IPS-NIHi7 (cell line): Measurements from ENCODE around the gene COL13A1.

Source experiments
- DNase-seq: peaks from one replicate; pipeline ENCODE4 v3.0.0; 2012; ENCODE audit warnings: mixed read lengths; ENCODE audit errors: extremely low spot score

COL13A1 gene

GRCh38 chr10:69866688-69867461 is 65.2 kb downstream of the COL13A1 start:
- DNase-seq: peak; percentile 65

DNA sequence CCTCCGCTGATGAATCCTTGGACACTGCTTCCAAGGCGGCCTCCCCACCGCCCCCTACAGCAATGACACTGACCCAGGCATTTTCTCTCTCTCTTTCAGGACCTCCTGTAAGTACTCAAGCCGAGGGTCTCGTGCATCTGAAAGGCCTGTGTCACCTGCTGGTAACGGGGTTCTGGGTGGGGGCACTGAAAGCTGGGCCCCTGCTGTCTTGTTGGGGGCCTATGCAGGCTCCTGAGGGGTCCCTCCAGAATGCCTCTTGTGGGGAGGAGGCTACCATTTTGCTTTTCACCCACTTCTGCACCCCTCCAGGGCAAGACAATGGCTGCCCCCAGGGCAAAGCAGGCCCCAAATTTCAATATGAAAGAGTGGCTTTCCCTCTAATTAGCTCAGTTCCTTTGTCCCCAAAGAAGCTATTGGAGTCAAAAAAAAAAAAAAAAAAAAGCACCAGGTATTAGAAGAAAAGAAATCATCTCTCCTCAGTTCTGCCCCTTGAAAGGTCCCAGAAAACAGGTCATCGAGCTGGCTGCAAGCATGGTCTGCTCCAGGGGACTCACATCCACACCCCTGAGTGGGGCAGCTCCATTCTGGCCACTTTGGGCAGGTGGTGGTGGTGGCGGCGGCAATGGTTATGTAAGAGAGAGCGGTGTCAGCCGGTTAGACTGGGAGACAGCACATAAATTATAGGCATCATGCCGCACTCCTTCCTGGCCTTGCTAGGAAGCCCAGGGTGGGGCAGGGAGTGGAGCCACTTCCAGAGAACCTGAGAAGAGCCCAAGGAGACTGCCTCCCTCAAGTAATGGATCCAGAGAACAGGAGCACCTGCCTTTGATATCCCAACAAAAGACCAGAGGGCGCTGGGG is 66.2 kb downstream of the COL13A1 start:
- peak; percentile 46 for DNase-seq

DNA sequence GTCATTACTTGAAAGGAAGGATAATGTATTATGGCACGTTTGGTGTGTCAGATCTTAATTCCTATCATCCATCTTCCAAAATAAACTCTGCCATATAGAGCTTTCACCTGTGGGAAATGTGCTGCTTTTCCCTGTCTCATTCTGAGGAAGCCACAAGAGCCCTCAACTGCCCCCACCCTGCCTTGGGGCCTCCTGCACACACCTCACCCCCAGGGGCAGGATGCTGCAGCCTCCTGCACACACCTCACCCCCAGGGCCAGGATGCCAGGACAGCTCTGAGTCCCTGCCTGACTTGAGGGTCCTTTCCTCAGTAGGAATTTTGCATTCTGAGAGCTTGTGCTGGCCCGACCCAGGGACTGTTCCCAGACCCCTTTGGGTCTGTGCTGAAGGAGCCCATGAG is 67.1 kb downstream of the COL13A1 start:
- DNase-seq: no peak

GRCh38 chr10:69869291-69869961 is 67.7 kb downstream of the COL13A1 start:
- no peak for DNase-seq

DNA sequence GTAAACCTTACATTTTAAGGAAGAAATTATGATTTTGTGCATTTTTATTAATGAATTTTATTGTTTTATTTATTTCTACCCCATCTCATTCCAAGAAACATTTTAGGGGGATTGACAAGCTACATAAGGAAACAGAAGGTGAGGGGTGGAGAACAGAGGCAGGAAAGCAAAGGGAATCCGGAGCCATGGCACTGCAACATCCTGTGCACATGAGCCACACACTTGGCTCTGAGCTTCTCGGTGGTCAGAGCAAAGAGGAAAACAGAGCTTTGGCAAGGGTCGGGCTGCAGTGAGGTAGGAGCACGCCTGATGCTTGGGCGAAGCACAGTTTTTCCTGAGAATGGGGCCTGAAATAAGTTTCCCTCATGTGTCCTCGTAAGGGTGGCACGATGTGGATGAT is 68.9 kb downstream of the COL13A1 start:
- DNase-seq: no peak

DNA sequence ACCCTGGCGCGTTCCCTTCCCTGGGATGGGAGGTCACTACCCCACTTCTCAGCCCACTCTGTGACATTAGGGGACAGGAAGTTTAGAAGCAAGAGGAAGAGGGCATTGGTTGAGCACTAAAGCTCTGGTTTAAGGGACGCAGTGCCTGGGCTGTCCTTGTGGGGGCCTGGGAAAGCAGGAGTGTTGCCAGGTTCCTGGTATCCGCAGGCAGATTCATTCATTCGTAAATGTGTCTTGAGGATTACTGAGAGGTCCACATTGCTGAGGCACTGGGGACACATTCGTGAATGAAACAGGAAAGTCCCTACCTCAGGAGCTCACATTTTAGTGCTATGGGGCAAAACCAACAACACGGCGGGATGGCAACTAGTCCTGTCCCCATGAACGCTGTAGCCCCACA is 69.4 kb downstream of the COL13A1 start:
- DNase-seq: peak; percentile 51

- DNase-seq: no peak
Observed at GRCh38 chr10:69872323-69872722, 70.6 kb downstream of the COL13A1 start.

- DNase-seq: no peak
Observed at GRCh38 chr10:69873135-69873639, 71.5 kb downstream of the COL13A1 start.

DNA sequence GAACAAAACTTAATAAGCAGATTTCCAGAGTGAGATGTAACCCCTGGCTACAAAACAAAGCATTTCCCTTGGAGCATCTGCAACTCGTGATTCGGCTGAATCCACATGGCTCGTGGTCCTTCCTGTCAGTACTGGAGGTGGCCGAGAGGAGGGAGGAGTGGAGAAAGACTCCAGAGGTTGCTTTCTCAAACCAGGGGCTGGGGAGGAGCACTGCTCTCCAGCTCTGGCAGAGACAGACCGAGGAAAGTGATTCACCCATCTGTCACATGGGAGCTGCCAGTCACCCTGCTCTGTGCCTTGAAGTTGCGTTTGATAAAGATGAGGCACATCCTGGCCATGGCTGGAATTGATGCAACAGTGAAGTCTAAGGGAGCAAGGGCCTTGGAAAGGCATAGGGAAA is 72.7 kb downstream of the COL13A1 start:
- DNase-seq: no peak

DNA sequence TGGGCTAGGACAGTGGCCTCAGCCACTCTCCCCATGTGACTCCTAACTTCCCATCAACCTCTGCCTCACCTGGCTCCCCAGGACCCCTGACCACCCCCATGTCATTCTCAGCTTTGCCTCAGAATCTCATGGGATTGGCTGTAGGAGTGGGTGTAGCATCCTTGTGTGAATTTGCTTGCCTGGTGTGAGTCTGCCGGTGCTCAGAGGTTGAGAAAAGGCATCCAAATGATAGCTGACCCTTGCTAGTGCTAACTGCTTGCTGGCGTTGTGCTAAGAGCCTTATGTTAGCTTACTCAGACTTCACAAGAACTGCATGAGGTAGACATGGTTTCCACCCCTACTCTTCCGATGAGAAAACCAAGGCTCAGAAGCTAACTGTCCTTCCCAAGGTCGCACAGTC is 74.2 kb downstream of the COL13A1 start:
- no peak for DNase-seq

GRCh38 chr10:69876286-69876685 is 74.6 kb downstream of the COL13A1 start:
- DNase-seq: no peak

- DNase-seq: no peak
Observed at GRCh38 chr10:69876931-69877330, 75.2 kb downstream of the COL13A1 start.

DNA sequence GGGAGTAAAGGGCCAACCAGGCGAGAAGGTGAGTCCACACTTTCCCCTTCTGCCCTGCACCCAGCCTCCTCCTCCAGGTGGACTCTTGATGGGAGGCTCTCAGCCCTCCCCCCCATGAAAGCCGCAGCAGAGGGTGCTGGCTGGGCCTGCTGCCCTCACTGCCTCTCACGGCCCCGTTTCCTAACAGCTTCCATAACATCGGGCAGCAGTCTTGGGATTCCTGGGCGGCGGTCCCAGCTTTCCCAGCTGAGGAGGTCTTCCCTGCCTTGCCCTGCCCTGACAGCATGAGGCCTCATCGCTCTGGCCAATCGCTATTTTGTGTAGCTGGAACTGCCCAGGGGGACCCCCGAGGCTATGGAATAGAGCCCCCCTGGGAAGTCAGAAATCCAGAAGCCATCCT is 76.3 kb downstream of the COL13A1 start:
- no peak for DNase-seq

DNA sequence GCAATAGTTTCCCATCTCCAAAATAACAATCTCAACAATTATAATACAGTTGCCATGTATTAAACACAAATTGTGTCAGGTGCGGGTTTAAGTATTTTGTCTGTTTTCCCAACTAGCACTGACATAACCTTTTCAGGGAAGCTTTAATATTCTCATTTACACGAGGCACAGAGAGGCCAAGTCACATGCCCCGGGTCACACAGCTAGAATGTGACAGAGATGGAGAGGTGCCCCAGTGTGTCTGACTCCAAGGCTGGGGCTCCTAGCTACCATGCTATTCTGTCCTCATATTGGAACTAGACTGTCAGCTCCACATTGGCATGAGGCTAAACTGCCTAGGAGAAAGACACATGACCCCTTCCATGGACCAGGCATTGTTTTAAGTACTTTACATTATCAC is 77.2 kb downstream of the COL13A1 start:
- no peak for DNase-seq

- no peak for DNase-seq
Observed at GRCh38 chr10:69879634-69880257, 78.0 kb downstream of the COL13A1 start.

- no peak for DNase-seq
Observed at GRCh38 chr10:69880301-69881081, 78.8 kb downstream of the COL13A1 start.

- DNase-seq: no peak
Observed at GRCh38 chr10:69881202-69881601, 79.5 kb downstream of the COL13A1 start.

GRCh38 chr10:69883310-69884023 is 81.8 kb downstream of the COL13A1 start:
- peak; percentile 60 for DNase-seq

DNA sequence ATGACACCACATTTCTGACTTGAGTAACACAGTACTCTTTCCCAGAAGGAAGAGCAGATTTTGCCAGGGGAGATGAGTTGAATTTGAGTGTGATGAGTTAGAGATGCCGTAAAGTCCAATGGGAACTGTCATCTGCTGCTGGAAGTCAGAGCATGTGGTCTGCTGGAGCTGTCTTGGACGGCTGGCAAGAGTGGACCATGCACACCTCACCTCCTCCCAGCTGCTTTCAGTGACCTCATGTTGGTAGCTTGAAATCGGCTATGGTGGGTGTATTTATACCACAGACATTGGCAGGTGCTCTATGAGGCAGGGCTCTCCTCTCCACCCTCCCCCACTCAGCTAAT is 82.3 kb downstream of the COL13A1 start:
- DNase-seq: no peak

DNA sequence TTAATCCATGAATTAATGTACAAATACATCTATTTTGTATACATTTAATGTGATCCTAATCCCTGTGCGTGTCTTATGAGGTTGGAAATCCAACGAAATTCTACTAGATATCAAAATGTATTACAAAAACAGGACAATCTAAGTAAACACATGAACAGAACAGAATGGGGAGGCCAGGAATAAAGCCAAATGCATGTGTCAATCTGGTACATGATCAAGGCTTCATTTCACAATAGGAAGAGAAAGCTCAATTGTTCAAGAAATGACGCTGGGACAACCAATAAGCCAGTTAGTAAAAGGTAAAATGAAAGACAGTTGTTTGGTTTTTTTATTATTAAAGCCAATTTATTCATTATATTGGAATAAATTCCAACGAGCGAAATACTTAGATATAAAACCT is 83.0 kb downstream of the COL13A1 start:
- DNase-seq: no peak
